Activated CD4-positive, alpha-beta T cell treated with anti-CD3 and anti-CD28 coated beads, Interleukin-2, amount 50 U/mL, for 16 hours (primary cell): Measurements from ENCODE around the gene HUS1.

ENCODE experiments used
- DNase-seq: peaks from one replicate; pipeline ENCODE4 v3.0.0-alpha.2; 2020

The HUS1 gene

DNA sequence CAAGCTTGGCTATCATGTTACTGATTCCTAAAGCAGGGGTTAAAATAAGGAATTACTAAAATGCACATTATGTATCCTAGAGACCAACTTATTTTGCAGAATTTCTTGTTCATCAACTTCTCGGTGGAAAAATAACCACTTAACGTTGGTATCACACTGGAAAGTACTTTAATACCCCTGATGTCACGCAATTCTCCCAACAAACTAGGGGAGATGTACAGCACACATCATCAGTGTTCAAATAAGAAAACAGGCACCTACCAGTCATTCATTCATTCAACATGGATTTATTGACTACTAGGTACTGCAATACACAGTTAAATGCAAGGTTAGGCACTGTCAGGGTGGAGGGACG, 648 bp downstream of the HUS1 start:
- no peak for DNase-seq

- no peak for DNase-seq
Measured at GRCh38 chr7:47973739-47974138, 5.7 kb downstream of the HUS1 start.

GRCh38 chr7:47970761-47971160, 8.7 kb downstream of the HUS1 start:
- DNase-seq = no peak

DNA sequence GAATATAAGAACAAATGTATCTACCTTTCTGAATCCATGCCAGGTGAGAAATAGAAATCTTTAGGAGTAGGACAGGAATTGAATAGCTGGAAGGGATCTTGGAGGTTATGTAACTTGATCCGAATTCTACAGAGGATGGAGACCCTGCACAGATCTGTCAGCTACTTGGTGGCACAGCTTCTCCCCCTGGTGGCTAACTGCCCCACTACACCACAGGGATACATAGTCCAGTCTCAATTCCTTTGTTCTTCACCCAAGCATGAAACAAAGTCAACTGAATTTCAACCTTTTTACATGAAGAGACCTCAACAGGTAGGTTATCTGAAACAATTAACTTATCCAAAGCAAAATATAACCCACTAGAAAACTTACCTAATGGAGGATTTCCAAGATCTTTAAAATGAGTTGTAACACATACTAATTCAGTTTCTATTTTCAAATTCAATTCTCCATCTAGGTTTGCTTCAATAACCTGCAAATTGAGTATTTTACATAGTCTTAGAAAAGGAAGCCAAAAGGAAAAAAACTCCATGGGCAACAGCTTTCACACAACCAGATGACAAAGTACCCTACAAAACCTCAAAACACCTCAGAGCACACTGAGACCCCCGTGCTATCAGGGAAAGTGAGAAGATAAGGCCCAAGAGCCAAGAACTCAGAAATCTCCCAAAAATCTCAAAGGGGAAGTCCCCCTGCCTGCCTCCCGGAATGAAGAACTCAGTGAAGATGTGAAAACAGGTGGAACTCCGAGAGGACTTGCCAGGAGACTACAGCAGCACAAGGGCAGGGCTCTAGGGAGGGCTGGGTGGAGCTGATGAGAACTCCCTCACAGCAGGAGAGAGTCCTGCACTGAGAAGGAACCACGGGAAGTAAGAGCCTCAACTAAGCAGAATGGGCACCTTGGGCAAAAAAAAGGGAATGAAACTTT, 10.3 kb downstream of the HUS1 start:
- DNase-seq = peak; percentile 48

DNA sequence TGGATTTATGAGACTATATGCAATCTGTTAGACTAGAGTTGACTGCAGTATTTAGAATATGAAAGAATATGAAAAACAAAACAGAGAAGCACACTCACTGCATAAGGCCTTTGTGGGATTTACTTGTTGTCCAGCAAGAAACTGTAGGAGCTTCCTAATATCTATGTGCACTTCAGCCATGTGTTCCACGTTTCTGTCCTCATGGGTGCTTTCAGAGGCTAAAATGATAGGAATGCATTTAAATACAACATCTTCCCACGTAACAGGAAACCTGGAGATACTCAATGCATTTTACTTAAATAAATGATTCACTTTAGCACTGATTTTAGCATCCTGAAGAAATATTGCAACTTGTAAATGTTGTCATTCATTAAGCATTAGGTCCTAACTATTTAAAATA, 11.7 kb downstream of the HUS1 start:
- DNase-seq = no peak

DNA sequence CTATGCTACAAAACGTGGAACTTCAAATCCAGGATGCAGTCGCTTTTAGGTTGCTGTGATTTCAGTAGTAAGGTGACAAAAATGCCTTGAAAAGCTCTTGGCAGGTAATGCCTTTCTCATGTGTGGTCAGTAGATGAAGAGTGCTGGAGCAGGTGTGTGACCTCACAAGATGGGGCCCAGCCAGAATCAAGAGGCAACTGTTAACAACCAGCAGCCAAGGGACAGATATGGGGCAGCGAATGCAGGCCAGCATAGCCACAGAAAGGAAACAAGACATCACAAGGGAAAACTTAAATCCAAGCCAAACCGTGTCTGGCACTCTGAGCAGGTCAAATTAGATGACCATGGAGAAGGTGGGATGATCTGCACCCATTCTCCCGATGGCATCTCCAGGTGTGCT, 12.3 kb downstream of the HUS1 start:
- DNase-seq = no peak

DNA sequence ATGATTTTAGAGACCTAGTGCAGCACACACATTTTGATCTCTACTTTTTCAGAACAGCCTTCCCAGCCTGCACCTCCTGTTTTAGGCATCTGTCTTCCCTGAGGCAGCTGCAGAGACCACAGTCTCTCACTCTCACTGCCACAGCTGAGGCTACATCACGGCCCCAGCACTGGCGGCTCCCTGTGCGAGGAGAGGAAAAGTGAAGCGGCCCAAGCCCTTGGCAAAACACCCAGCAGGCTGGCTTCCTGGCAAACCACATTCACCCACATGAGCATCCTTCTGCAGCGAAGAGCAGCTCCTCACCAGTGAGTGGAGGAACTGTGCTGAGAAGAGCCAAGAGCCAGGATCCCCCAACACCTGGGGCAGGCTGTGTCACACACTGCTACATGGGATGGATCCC, 14.0 kb downstream of the HUS1 start:
- no peak for DNase-seq

DNA sequence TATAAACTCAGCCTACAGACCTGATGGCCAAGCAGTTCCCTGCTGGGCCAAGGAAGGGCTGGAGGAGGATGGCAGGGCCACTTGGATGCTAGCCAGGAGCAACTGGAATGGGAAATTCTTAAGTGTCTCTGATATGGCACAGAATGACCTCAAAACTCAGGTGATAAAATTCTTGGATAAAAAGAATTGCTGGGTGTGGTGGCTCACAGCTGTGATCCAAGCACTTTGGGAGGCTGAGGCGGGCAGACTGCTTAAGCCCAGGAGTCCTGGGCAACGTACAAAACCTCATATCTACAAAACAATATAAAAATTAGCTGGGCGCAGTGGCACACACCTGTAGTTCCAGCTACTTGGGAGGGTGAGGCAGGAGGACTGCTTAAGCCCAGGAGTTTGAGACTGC, 17.2 kb downstream of the HUS1 start:
- no peak for DNase-seq

DNA sequence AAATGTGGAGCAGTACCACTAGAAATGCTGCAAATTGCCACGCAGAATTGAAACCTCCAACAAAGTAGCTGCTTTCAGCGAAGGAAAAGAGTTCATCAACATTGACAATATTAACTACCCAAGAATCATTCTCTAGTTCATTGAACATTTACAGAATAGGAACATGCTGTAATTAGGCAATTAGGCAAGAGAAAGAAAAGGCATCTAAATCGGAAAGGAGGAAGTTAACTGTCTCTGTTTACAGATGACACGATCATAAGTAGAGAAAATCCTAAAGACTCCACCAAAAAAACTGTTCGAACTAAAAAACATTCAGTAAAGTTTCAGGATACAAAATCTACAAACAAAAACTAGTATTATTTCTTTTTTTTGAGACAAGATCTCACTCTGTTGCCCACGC, 22.3 kb downstream of the HUS1 start:
- DNase-seq = no peak

GRCh38 chr7:47956220-47956619, 23.2 kb downstream of the HUS1 start:
- no peak for DNase-seq

GRCh38 chr7:47954231-47954911, 25.0 kb downstream of the HUS1 start:
- DNase-seq = no peak

DNA sequence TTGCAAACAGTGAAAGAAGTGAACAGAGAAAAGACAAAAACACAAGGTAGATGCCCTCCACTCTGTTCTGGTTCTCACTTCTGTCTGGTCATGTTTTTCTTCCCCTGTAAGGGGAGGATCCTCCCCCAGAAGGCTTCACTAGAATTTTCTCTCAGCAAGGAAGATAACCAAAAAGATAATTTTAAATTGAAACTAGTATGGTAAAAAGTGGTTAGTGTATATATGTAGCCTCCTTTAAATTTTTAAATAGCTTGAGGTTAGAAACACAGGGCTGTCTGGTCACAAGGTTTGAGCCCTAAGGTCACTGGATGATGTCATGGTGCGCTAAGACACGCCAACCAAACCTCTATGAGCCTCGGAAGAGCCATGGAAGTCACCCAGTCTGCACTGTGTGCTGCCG, 25.6 kb downstream of the HUS1 start:
- DNase-seq = no peak

DNA sequence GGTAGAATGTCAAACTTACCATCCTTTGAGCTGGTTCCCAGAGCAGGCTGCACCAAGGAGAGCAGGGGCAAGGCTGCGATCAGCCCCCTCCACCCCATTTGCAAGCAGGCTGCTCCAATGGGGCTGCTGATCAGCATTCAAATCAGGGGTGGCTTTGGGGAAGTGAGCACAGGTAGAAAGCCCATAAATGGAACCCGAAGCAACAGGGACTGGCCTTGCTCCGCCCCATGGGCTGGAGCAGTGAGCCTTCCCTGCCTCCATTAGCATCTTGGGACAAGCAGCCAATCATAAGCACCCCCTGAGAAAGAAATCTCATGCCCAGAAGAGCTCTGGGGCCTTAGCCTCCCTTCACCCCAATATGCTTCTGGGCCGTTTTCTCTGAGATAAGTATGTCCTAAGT, 27.2 kb downstream of the HUS1 start:
- no peak for DNase-seq

DNA sequence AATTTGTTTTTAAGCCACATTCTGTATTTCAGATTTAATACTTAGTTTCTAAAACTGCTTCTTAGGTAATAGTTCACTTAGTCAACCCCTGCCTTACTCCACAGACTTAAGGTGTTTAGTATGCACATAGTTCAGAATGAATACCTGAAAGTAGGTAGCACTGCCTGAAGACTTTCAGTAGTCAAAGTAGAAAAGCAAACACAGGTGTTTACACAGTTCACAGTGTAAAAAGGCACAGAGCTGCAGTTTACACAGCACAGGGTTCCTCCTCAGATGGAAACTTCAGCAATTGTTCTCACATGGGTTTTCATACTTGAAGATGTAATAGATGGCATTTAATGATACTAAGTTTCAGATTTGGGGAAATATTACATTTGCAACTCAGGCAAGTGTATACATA, 28.0 kb downstream of the HUS1 start:
- no peak for DNase-seq

DNA sequence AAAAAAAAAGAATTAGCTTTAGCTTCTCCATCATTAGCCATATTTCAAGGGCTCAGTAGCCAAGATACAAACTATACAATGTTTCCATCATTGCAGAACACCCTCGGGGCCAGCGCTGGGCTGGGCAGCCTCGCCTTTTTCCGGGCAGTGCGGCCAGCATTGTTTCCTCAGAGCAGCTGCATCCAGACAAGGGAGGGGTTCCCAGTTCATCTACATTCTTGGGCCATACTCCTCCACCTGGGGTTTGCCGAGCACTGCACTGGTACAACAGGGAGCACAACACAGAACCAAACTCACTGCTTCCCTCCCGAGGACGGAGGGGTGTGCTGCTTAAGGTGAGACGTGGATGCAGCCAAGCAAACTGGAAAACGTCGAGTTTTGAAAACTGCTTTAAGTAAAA, 28.7 kb downstream of the HUS1 start:
- DNase-seq = no peak

DNA sequence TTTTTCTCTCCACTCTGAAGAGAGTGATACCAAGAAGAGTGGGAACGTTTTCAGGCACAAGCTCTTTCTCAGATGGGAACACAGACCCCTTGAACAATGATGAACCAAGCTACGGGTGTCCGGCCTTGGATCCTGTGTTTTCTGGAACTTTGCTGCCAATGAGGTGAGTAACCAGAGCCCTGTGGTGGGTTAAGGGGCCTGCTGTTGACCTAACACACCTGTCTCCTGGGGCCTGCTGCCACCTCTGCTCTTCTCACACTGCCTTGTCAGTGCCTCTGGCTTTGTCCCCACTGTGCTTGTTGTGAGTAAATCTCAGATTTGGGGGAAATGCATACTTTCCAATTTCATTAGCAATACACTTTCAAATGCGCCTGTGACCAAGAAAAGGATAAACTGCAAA, 29.7 kb downstream of the HUS1 start:
- no peak for DNase-seq

DNA sequence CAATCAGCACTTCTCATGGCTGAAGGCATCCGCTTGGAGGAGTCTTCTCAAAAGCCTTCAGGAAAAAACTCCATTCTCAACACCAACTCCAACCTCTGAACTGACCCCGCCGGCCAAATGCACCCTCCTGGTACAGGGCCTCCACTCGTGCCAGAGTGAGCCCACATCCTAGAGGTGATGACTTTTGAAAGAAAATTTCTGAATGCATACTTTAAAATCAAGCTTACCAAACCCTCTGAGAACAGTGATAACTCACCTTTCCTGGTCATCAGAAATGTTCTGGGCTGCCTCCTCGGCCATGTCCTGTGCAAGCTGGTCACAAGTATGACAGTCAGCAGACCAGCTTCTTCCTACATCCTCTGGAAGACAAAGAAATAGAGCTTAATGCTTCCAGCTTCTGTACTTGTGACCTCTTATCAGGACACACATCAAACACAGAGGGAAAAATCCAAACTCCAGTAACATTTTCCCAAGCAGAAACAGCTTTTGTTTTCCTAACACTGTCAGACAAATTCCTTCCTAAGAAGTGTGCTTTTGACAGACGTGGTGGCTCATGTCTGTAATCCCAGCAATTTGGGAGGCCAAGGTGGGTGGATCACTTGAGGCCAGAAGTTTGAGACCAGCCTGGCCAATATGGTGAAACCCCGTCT, 31.1 kb downstream of the HUS1 start, which contains the start of gene PKD1L1:
TSS of gene PKD1L1 (minus strand) at position 326 of the 650 bp plus-strand sequence. CDS start at position 300, 26 bp downstream.
- DNase-seq = no peak

GRCh38 chr7:47947355-47947749, 32.1 kb downstream of the HUS1 start:
- DNase-seq = no peak

GRCh38 chr7:47946581-47947354, 32.6 kb downstream of the HUS1 start:
- no peak for DNase-seq

DNA sequence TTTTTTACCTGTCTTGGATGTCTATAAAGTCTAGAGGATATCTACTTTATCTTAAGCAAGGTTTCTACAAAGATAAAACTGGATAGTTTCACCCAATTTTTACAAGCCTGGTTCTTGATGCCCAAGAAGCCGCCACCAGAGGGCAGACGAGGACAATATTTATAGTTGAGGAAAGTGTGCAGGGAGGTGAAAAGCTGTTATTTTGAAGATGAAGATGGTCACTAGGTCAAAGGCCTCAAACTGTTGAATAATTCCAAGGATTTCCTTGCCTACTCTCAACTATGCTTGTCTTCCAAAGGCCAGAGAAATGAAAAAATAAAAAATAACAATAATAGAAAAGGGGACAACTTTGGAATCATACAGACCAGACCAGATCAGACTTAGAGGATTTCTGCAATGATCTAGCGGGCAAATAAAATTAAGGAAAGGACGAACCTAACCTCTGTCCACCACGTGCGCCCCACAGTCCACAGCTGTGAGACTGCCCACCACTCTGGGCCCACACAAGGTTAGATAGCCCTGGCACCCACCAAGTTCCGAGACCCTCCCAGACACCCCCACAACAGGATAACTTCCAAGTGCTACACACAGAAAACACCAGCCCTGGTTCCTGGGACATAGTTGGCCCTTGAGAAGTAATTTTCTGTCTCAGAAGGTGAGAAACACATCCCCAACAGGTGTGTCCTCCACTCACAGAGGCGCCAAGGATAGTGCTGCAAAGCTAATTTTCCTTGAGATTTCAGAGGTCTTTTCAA, 34.0 kb downstream of the HUS1 start:
- DNase-seq = peak; percentile 72

DNA sequence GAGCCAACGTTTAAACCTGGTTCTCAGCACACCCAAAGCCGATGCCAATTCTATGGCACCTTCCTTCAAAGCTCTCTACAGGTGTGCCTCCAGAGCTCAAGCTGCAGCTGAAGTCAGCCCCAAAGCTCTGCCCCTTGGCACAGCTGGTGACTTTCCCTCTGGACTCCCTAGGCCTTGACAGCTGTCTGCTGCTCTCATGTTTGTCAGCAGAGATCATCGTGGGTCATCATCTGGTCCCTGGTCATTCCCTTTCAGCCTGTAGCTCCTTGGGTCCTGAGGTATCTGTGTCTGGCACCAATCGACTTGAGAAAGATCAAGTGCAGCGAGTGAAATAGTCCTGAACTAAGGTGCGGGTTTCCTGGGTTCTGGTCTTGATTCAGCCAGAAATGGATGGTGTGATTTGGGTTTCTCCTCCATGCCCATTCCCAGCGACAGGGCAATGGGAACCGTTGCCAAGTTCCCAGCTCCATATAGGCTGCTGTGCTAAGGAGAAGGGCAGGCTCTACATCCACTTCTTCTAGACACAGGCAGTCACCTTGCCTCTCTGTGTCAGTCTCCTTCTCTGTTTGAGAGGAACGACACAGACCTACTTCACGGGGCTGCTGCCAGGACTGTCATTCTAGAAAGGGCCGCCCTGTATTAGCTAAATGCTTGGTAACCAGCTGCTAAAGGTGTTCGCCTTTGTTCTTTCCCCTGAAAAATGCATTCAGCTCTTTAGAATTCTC, 34.7 kb downstream of the HUS1 start:
- no peak for DNase-seq
